ENCODE results near the gene SNX8.

The SNX8 gene

GRCh38 chr7:2224934-2225333, 89.3 kb downstream of the SNX8 start:
- DNase-seq (ENCODE audit: low read depth in 2 of 2) = no peak

GRCh38 chr7:2224491-2224928, 89.7 kb downstream of the SNX8 start:
- no peak for DNase-seq (ENCODE audit: low read depth in 2 of 2)

GRCh38 chr7:2223321-2223720, 90.9 kb downstream of the SNX8 start:
- DNase-seq (ENCODE audit: low read depth in 2 of 2) = no peak

GRCh38 chr7:2222516-2222915, 91.7 kb downstream of the SNX8 start:
- DNase-seq (ENCODE audit: low read depth in 2 of 2) = no peak

- no peak for DNase-seq (ENCODE audit: low read depth in 2 of 2)
These were observed 93.3 kb downstream of the SNX8 start for GRCh38 chr7:2220954-2221353.

- no peak for DNase-seq (ENCODE audit: low read depth in 2 of 2)
These were observed 93.7 kb downstream of the SNX8 start for GRCh38 chr7:2220506-2220905.

GRCh38 chr7:2220030-2220429, 94.2 kb downstream of the SNX8 start:
- no peak for DNase-seq (ENCODE audit: low read depth in 2 of 2)

- DNase-seq (ENCODE audit: low read depth in 2 of 2) = no peak
These were observed 94.6 kb downstream of the SNX8 start for GRCh38 chr7:2219606-2220005.

GRCh38 chr7:2219136-2219535, 95.1 kb downstream of the SNX8 start:
- no peak for DNase-seq (ENCODE audit: low read depth in 2 of 2)

- no peak for DNase-seq (ENCODE audit: low read depth in 2 of 2)
These were observed 95.8 kb downstream of the SNX8 start for GRCh38 chr7:2218444-2218785.

GRCh38 chr7:2217716-2218443, 96.4 kb downstream of the SNX8 start:
- DNase-seq (ENCODE audit: low read depth in 2 of 2) = no peak

GRCh38 chr7:2217206-2217605, 97.0 kb downstream of the SNX8 start:
- no peak for DNase-seq (ENCODE audit: low read depth in 2 of 2)

GRCh38 chr7:2215851-2216250, 98.4 kb downstream of the SNX8 start:
- no peak for DNase-seq (ENCODE audit: low read depth in 2 of 2)

- DNase-seq (ENCODE audit: low read depth in 2 of 2) = no peak
These were observed 99.6 kb downstream of the SNX8 start for GRCh38 chr7:2214636-2215035.

GRCh38 chr7:2213551-2214215, 100.6 kb downstream of the SNX8 start:
- DNase-seq (ENCODE audit: low read depth in 2 of 2) = no peak

- no peak for DNase-seq (ENCODE audit: low read depth in 2 of 2)
These were observed 101.3 kb downstream of the SNX8 start for GRCh38 chr7:2212906-2213305.

GRCh38 chr7:2211926-2212325, 102.3 kb downstream of the SNX8 start:
- no peak for DNase-seq (ENCODE audit: low read depth in 2 of 2)

GRCh38 chr7:2211259-2211880, 102.9 kb downstream of the SNX8 start:
- no peak for DNase-seq (ENCODE audit: low read depth in 2 of 2)

GRCh38 chr7:2210551-2211258, 103.5 kb downstream of the SNX8 start:
- no peak for DNase-seq (ENCODE audit: low read depth in 2 of 2)

- no peak for DNase-seq (ENCODE audit: low read depth in 2 of 2)
These were observed 104.3 kb downstream of the SNX8 start for GRCh38 chr7:2209961-2210323.

- peak; percentile 5 for DNase-seq (ENCODE audit: low read depth in 2 of 2)
These were observed 104.9 kb downstream of the SNX8 start for GRCh38 chr7:2209146-2209960.

- no peak for DNase-seq (ENCODE audit: low read depth in 2 of 2)
These were observed 105.5 kb downstream of the SNX8 start for GRCh38 chr7:2208712-2209111.
